HCT116 (cell line): Measurements from ENCODE around the gene CARD9.

Source experiments
- CTCF ChIP-seq, 3 experiments: fragments of 200-600 bp in 1 of 3; sonication (generic) in 1 of 3; IDR thresholded peaks in 2 of 3; conservative IDR thresholded peaks in 1 of 3; 2 replicates each; pipeline ENCODE4 v1.5.1; 2012 to 2017; ENCODE audit warnings: low read depth in 2 of 3, low read length in 2 of 3, antibody characterized with exemption in 1 of 3, borderline replicate concordance in 1 of 3, control low read depth in 1 of 3, mild to moderate bottlenecking in 1 of 3, mixed read lengths in 1 of 3, mixed run types in 1 of 3, moderate library complexity in 1 of 3; ENCODE audit not compliant: insufficient read depth in 1 of 3
- ELF1 ChIP-seq: IDR thresholded peaks from 2 replicates; pipeline ENCODE4 v1.6.1; 2012; ENCODE audit warnings: low read depth, borderline replicate concordance
- EZH2 ChIP-seq: fragments of 200-600 bp; sonication (generic); IDR thresholded peaks from 2 replicates; pipeline ENCODE4 v1.6.1; 2017; ENCODE audit warnings: antibody characterized with exemption, mixed run types
- EZH2phosphoT487 ChIP-seq: fragments of 200-600 bp; IDR thresholded peaks from 2 replicates; pipeline ENCODE4 v1.6.1; 2018; ENCODE audit warnings: antibody characterized with exemption, borderline replicate concordance
- POLR2A ChIP-seq: IDR thresholded peaks from 2 replicates; pipeline ENCODE4 v1.7.0; 2011; ENCODE audit warnings: borderline replicate concordance; ENCODE audit not compliant: insufficient read depth, insufficient read length; ENCODE audit errors: extremely low read depth
- POLR2AphosphoS5 ChIP-seq: IDR thresholded peaks from 2 replicates; pipeline ENCODE4 v1.6.1; 2011; ENCODE audit warnings: mild to moderate bottlenecking, low read depth, low read length, moderate library complexity
- TCF7L2 ChIP-seq: IDR thresholded peaks from 2 replicates; pipeline ENCODE4 v1.7.0; 2011; ENCODE audit warnings: borderline replicate concordance, inconsistent platforms; ENCODE audit not compliant: insufficient read depth, insufficient read length; ENCODE audit errors: extremely low read depth
- ZNF274 ChIP-seq: fragments of 200-500 bp; sonication (Bioruptor generic); IDR thresholded peaks from 2 replicates; pipeline ENCODE4 v1.6.1; 2014; ENCODE audit warnings: mild to moderate bottlenecking, low read depth, low read length, inconsistent platforms

- TF ChIP-seq EZH2phosphoT487 = no peak
- TF ChIP-seq CTCF (IDR thresholded peaks at IDR 0.05 in 2 of 3, conservative IDR thresholded peaks at IDR 0.05 in 1 of 3; ENCODE audit: borderline replicate concordance in 1 of 3, insufficient read depth in 1 of 3, low read depth in 2 of 3, low read length in 2 of 3) = no peak
- TF ChIP-seq POLR2A = no peak
- TF ChIP-seq ELF1 = no peak
- no peak for TF ChIP-seq EZH2
- no peak for TF ChIP-seq ZNF274
- no peak for TF ChIP-seq POLR2AphosphoS5
- no peak for TF ChIP-seq TCF7L2
Observed at GRCh38 chr9:136328622-136329041, 44.8 kb downstream of the CARD9 start.
